CD4-positive, alpha-beta T cell treated with Interleukin-10 for 1 hour (primary cell): Measurements from ENCODE around the gene LONP1.
"Not testable (repeated sequence)": the region's sequence is repeated elsewhere in the genome, so short reads cannot be mapped to it uniquely, and the experiment has no call there.

Source experiments
- DNase-seq: peaks from one replicate; pipeline ENCODE4 v3.0.0-alpha.2; 2020

Gene LONP1

GRCh38 chr19:5691822-5692722 is 27.9 kb downstream of the LONP1 start:
- DNase-seq, result no peak

GRCh38 chr19:5690955-5691821 is 28.8 kb downstream of the LONP1 start:
- peak; percentile 43 for DNase-seq

GRCh38 chr19:5690125-5690954 is 29.6 kb downstream of the LONP1 start, which contains the start of gene RPL36:
RPL36 (plus strand) TSS chr19:5690295; CDS start chr19:5690508, 213 bp downstream.
- peak; percentile 99 for DNase-seq

- DNase-seq, result not testable (repeated sequence)
These were observed 31.6 kb downstream of the LONP1 start for GRCh38 chr19:5688262-5688881.

- DNase-seq, result no peak
These were observed 32.4 kb downstream of the LONP1 start for GRCh38 chr19:5687360-5688198.

- DNase-seq, result peak; percentile 95
These were observed 33.1 kb downstream of the LONP1 start for GRCh38 chr19:5686647-5687359.

GRCh38 chr19:5686326-5686646 is 33.7 kb downstream of the LONP1 start:
- no peak for DNase-seq

GRCh38 chr19:5684694-5685430 is 35.1 kb downstream of the LONP1 start:
- no peak for DNase-seq

GRCh38 chr19:5683177-5683886 is 36.6 kb downstream of the LONP1 start:
- no peak for DNase-seq

- no peak for DNase-seq
These were observed 37.9 kb downstream of the LONP1 start for GRCh38 chr19:5682107-5682482.

GRCh38 chr19:5681391-5682106 is 38.4 kb downstream of the LONP1 start:
- no peak for DNase-seq

GRCh38 chr19:5680437-5681368 is 39.2 kb downstream of the LONP1 start, which contains the start of the genes HSD11B1L and MICOS13:
HSD11B1L (plus strand) TSS chr19:5681027; CDS start chr19:5684833, 3,806 bp downstream.
MICOS13 (minus strand) TSS chr19:5680516; CDS start chr19:5680486, 30 bp downstream.
- DNase-seq, result peak; percentile 99

GRCh38 chr19:5680084-5680436 is 39.9 kb downstream of the LONP1 start:
- no peak for DNase-seq

GRCh38 chr19:5679289-5680083 is 40.5 kb downstream of the LONP1 start:
- no peak for DNase-seq

GRCh38 chr19:5678071-5678718 is 41.8 kb downstream of the LONP1 start:
- DNase-seq, result no peak

- DNase-seq, result no peak
These were observed 42.4 kb downstream of the LONP1 start for GRCh38 chr19:5677580-5677979.
